22Rv1 (cell line): Measurements from ENCODE around the gene SPINK4.

Experiments
- H3K27ac ChIP-seq: fragments of 450-650 bp; 2 replicates; pipeline ENCODE4 v1.5.1; 2017
- CTCF ChIP-seq: fragments of 450-650 bp; IDR thresholded peaks from 2 replicates; pipeline ENCODE4 v1.5.1; 2017; ENCODE audit warnings: mild to moderate bottlenecking
- ZFX ChIP-seq: fragments of 450-650 bp; IDR thresholded peaks from 2 replicates; pipeline ENCODE4 v1.6.1; 2017; ENCODE audit warnings: antibody characterized with exemption, borderline replicate concordance

The SPINK4 gene

GRCh38 chr9:33230756-33231622, 9.0 kb upstream of the SPINK4 start:
- peak overlapping the region; percentile 62 for H3K27ac ChIP-seq
- no peak for TF ChIP-seq CTCF
- TF ChIP-seq ZFX, result no peak

GRCh38 chr9:33231623-33231942, 8.4 kb upstream of the SPINK4 start:
- no peak for TF ChIP-seq ZFX
- TF ChIP-seq CTCF, result no peak
- no peak overlapping the region for H3K27ac ChIP-seq

GRCh38 chr9:33232815-33233214, 7.2 kb upstream of the SPINK4 start:
- TF ChIP-seq ZFX, result no peak
- no peak for TF ChIP-seq CTCF
- no peak overlapping the region for H3K27ac ChIP-seq

- no peak for TF ChIP-seq ZFX
- TF ChIP-seq CTCF, result no peak
- peak overlapping the region; percentile 67 for H3K27ac ChIP-seq
Measured at GRCh38 chr9:33233626-33234342, 6.2 kb upstream of the SPINK4 start.

- no peak for TF ChIP-seq ZFX
- TF ChIP-seq CTCF, result no peak
- peak overlapping the region; percentile 67 for H3K27ac ChIP-seq
Measured at GRCh38 chr9:33234511-33235467, 5.2 kb upstream of the SPINK4 start.

- TF ChIP-seq ZFX, result no peak
- no peak for TF ChIP-seq CTCF
- H3K27ac ChIP-seq, result no peak overlapping the region
Measured at GRCh38 chr9:33236571-33236970, 3.4 kb upstream of the SPINK4 start.
